HG02970 (cell line): Measurements from ENCODE around the gene C1orf50.

Source experiments
- ATAC-seq: cut with Tn5 transposase; IDR thresholded peaks from one replicate; pipeline ENCODE4 v1.9.1; 2021; ENCODE audit warnings: mild to moderate bottlenecking, moderate library complexity, moderate number of reproducible peaks; ENCODE audit not compliant: unreplicated experiment, low FRiP score

Gene C1orf50

DNA sequence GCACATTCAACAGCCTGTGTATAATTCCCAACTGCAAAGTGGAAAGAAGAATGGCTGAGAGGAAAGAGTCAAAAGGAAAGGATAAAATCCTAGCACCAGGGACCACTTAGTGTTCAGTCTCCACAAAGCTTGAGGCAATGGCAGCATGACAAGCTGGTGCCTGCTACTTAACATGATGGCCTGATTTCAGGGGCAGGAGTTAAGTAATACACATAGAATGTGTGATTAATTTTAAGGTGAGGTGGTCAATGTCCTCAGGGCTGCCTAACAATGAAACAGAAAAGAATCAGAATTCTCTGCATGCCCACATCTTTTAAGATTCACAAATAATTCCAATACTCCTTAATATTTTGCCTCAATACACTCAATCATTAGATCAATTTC lies 9.2 kb upstream of the C1orf50 start:
- no peak for ATAC-seq

GRCh38 chr1:42758641-42759040 lies 8.4 kb upstream of the C1orf50 start:
- no peak for ATAC-seq

- ATAC-seq = no peak
These were observed 7.9 kb upstream of the C1orf50 start for GRCh38 chr1:42759114-42759513.

GRCh38 chr1:42761567-42761966 lies 5.5 kb upstream of the C1orf50 start:
- no peak for ATAC-seq

- no peak for ATAC-seq
These were observed 4.8 kb upstream of the C1orf50 start for GRCh38 chr1:42762269-42762668.

DNA sequence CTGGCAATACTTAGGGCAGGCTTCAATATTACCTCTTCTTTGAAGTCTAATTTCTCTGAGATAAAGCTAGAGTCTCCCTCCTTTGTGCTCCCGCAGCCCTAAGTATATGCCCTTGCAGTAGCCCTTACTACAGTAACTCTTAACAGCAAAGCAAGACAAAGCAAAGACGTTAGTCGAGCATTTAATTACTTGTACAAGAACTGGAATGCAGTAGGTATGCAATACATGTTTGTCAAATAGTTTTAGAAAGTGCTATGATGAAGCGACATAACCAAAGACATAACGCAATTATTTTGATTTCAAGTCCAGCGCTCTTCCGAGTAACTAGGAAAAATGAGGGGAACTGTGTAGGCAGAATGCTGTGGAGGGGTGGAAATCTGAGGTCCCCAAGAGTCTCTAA lies 1.8 kb upstream of the C1orf50 start:
- no peak for ATAC-seq

- ATAC-seq = peak; percentile 10
These were observed 963 bp upstream of the C1orf50 start for GRCh38 chr1:42765832-42766740.

DNA sequence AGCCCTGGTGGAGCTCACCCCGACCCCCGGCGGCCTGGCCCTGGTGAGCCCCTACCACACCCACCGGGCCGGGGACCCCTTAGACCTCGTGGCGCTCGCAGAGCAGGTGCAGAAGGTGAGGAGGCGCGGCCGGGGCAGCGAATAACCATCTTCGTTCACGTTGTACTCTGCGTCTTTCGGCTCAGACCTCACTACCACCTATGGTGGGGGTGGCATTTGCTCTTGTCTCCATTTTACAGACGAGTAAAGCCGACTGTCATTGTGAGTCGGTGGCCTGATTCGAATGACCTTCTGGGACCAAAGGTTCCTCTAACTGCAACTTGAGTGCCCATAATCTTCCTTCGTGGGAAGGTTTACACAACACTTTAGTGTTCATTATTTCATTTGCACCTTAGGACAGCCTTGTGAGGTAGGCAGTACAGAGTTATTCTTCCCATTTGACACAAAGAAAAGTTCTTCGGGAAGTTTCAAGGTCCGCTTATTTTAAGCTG lies 506 bp downstream of the C1orf50 start:
- peak; percentile 8 for ATAC-seq

GRCh38 chr1:42768172-42768571 lies 1.1 kb downstream of the C1orf50 start:
- no peak for ATAC-seq

GRCh38 chr1:42769811-42770210 lies 2.8 kb downstream of the C1orf50 start:
- no peak for ATAC-seq

GRCh38 chr1:42773420-42773819 lies 6.4 kb downstream of the C1orf50 start:
- ATAC-seq = no peak

DNA sequence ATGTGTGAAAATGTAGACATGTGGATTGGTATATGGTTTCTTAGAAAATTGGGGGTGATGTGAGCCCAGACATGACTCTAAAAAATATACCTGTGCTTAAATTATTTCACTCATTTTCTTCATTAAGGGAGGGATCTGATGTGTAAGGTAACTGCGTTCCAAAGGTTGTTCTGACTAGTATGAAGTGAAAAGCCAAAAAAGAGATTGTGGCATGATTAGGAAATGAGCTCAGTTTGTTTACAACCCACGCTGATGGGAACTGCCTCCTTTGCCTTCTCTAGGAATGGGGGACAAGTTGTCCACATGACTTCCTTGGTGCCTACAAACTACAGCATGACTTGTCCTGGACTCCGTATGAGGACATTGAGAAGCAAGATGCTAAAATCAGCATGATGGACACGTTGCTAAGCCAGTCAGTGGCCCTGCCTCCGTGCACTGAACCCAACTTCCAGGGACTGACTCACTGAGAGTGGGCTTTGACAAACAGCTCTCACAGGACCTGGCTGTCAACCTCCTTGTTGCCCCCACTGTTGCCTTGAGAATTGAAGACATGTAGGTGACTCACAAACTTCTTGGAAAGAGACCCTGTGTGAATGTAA lies 8.0 kb downstream of the C1orf50 start:
- ATAC-seq = no peak

GRCh38 chr1:42776502-42776901 lies 9.5 kb downstream of the C1orf50 start:
- no peak for ATAC-seq

DNA sequence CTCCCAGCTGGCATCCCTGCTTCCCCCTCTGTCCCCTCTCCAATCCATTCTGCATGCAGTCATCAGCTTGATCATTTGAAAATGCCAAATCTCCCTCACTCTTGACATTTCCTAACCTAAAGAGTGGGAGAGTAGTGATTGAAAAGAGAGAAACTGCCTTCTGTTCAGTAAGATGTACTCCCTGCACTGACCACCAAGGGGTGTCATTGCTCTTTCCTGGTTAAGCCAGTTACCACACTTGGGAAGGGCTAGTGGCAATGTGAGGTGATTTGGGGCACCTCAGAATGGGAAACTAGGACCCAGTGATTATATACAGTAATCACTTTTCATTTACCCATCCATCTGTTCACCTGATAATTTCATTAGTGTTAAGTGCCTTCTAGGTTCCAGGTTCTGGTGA lies 10.8 kb downstream of the C1orf50 start:
- no peak for ATAC-seq

DNA sequence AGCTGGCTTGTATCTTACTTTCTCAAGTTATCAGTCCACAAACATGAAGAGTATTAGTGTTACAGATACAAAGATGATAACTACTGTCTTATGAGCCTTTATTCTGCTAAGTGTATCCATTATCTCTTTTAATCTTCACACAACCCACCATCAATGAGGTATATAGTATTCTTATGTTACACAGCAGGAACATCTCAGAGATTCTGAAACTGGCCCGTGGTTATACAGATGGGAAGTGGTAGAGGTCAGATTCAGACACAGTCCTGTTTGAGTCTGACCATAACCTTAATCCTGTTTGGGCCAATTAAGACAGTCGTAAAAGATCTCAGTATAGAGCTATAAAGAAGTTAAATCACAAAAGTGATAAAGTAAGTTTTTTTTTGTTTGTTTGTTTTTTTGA lies 12.7 kb downstream of the C1orf50 start:
- ATAC-seq = no peak

GRCh38 chr1:42780176-42780575 lies 13.1 kb downstream of the C1orf50 start:
- ATAC-seq = no peak

DNA sequence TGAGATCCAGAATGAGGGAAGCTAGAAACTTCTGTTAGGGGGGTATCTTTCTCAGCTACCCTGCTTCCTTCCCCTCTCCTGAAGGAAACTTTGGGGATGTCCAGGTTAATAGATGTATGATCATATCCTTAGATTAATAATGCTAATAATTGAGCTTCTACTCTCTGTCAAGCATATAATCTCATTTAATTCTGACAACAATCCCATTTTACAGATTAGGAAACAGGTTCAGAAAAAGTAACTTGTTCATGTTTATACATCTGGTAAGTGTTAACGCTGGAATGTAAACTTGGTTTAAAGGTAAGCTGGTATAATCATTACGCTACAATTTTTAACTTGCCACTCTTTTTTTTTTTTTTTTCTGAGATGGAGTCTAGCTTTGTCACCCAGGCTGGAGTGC lies 16.0 kb downstream of the C1orf50 start:
- ATAC-seq = no peak

GRCh38 chr1:42784547-42784945 lies 17.5 kb downstream of the C1orf50 start:
- no peak for ATAC-seq

DNA sequence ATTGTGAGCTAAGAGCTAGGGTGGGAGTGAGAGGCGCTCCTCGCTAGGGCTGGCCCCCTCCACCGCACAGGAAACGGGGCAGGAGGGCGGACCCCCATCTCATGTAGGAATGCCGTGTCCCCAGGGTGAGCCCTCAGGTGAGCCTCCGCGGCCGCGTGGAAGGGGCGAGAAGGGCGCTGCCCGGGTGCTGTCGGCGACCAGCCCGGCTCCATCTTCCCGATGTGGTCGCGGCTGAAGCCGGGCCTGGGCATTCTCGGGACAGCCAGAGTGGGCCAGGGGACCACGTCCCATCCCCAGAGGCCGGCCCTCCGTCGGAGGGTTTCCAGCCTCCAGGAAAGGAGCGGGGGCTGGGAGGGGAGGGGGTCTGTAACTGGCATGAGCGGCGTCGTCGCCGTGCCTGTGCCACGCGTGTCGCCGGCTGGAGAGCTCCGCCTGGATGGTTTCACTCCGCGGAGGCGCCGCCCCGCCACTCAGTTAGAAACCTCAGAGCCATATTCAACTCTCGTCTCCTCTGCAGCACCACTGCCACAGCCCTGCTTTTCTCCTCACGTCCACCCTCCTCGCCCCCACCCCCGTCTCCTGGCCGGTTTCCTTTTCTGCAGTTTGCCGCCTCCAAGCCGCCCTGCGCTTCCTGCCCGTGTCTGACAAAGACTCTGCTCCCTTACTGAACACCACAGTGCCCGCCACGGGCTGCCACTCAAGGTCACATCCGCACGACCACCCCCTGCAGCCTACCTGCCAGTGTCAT lies 18.1 kb downstream of the C1orf50 start, which contains the start of gene TMEM269:
TSS of gene TMEM269 (plus strand) at position 46 of the 748 bp plus-strand sequence. CDS start 4,903 bp downstream, outside the sequence.
- no peak for ATAC-seq

DNA sequence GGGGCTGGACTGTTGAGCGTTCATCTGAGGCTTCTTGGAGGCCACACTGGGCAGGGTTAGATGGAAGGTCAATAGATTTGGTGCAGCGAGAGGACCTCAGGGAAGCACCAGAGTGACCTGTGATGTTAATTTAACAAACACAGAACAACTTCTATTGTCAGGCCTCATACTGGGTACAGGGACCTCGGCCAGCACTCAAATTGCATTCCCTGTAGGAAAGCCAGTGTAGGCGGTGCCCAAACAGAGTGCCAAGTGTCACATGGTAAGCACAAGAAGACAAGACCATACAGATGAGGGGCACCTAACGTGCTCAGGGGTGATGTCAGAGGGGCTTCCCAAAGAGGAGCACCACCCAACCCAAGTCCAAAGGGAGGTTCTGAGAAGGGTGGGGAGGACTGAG lies 19.0 kb downstream of the C1orf50 start:
- no peak for ATAC-seq

DNA sequence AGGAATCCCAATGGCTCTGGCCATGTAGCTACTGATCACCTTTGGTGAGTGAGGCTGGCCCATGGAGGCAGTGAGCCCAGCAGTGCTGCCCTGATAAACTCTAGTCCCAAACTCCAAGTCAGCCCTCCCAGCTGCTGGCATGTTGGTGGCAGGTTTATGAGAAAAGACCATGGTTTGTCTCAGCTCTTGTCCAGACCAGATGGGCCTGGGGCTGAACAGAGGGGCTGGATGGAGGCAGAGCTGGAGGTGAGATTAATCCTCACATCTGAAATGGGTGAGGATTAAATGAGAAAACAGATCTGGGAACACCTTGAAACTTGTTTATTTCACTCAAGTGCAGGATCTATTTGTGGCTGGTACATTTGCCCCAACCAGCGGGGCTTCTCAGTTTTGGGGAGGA lies 21.0 kb downstream of the C1orf50 start:
- ATAC-seq = no peak
